CD1c-positive myeloid dendritic cell (primary cell): Measurements from ENCODE around the gene KIN.
A peak's percentile ranks its signal among the peaks of the same experiment; 100 is the strongest.
"Not testable (repeated sequence)": the region's sequence is repeated elsewhere in the genome, so short reads cannot be mapped to it uniquely, and the experiment has no call there.

ENCODE experiments used
- DNase-seq: peaks from one replicate; pipeline ENCODE4 v3.0.0-alpha.2; 2016; ENCODE audit errors: extremely low spot score

KIN gene

DNA sequence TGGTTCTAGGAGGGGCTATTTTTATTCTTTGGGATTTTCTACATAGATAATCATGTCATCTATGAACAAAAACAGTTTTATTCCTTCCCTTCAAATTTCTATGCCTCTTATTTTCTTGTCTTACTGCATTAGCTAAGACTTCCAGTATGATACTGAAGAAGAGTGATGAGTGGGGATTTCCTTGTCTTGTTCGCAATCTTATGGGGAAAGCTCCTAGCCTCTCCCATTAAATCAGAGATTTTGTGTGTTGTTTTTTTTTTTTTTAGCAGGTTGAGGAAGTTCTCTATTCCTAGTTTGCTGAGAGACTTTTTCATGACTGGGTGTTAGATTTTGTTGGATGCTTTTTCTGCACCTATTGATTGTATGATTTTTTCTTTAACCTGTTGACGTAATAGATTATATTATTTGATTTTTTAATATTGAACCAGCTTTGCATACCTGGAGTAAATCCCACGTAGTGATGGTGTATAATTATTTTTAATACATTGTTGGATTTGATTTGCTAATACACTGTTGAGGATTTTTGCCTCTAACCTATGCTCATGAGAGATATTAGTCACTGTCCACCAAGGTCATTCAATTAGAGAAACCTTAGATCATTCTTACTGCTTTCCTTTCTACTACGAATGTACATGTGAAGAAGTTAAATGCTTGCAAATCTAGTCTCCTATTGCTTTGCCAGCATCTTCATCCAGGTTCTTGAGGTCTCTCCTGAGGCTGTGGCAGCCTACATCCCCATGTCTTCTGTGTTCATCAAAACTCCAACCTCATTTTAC lies 6.6 kb upstream of the KIN start:
- no peak for DNase-seq

DNA sequence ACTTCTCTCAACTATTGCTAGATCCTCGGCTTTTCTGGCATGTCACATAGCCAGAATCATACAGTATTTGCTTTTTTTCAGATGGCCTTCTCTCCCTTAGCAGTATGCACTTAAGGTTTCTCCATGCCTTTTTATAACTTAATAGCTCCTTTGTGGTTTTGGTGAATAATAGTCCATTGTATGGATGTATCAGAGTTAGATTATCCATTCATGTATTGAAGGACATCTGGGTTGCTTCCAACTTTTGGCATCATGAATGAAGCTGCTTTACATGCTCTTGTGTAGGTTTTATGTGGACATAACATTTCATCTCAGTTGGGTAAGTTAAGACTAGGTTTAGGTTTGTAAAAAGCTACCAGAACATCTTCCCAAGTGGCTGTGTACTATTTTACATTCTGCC lies 4.7 kb upstream of the KIN start:
- DNase-seq = no peak

DNA sequence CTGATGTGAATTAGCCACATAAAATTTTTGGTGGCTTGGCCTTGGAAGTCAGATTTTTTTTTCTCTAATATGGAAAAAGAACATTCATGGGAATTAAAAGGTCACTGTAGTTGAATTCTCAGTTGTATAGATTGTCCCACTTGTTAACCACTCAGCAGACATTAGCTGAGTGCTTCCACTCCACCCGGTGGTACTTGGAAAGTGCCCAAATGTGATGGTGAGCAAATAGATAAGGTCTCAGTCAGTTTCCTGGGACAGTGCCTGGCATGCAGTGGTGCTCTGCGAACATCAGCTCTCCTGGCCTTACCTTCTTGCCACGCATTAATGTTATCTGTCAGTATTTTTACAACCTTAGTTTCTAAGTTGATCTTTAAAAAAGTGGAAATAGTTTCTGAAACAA lies 1.6 kb upstream of the KIN start:
- no peak for DNase-seq

DNA sequence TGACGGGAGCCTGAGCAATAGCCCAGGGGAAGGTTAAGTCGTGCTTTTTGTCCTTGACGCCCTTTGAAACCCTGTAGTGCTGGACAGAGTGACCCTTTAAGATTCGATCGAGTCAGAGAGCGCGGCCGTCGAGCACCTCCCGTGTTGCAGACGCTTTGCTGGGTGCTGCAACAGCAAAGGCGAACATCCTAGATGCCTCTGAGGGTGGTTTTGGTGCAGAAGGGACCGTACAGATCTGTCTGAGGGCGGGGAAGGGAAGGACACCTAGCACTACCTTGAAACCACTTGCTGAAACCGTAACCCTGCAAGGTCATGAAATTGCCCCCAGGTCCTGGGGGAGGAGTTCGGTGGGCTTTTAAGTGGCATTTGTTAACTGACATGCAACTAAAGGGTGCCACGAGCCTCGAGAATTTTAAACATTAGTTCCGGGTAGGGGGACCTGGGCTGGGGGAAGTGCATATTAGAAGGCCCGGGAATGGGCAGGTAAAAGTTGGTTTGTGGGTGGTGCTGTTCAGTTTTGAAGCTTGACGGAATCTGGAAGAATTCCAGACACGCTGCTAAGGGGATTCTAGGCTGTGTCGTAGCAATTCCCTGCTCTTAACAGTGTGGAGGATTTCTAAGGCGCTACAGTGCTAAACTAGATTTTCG lies 970 bp upstream of the KIN start:
- DNase-seq = no peak

- no peak for DNase-seq
These were observed 490 bp downstream of the KIN start for GRCh38 chr10:7787150-7787856.

- DNase-seq = peak; percentile 15
These were observed 1.4 kb downstream of the KIN start for GRCh38 chr10:7786430-7786829.

GRCh38 chr10:7782194-7782593 lies 5.6 kb downstream of the KIN start:
- not testable (repeated sequence) for DNase-seq

DNA sequence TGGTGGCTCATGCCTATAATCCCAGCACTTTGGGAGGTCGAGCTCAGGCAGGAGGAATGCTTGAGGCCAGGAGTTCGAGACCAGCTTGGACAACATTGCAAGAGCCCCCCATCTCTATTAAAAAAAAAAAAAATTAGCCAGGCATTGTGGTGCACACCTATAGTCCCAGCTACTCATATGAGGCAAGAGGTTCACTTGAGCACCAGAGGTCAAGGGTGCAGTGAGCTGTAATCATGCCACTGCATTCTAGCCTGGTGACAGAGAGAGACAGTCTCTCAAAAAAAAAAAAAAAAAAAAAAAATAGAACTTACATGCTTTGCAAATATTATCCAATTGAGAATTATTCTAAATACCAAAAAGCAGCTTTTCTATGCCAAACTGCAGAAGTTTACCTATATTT lies 11.0 kb downstream of the KIN start:
- no peak for DNase-seq

DNA sequence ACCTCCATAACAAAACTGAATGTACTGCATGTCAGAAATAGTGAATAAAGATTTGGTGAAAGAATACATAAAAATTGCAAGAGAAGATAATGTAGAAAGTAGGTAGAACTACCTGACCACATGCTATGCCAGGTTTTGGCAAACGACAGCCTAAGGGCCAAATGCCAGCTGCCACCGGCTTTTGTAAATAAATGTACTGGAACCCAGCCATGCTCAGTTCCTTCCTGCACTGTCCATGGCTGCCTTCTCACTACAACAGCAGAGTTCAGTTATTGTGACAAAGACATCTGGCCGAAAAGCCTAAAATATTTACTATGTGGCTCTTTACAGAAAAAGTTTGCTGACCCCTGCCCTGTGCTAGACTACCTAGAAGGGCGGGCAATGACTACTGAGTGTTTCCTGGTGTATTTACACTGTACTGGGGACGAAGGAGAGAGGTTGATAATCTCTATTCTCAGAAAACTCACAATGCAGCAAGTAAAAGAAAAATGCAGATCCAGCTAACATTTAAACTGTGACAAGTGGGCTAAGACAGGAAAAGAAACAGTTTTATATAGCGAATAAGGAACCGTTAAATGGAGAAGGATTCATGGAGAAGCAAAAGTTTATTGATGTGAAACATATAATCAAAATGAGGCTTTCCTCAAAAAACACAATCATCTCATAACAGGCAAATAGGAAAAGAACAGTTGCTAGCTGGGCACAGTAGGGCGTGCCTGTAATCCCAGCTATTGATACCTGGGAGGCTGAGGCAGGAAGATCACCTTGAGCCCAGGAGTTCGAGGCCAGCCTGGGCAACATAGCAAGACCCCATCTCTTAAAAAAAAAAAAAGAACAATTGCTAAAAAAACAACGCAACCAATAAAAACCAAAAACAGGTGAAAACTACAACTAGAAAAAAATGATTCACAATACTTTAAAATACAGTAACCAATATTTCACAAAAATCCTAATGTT lies 13.7 kb downstream of the KIN start:
- DNase-seq = no peak

GRCh38 chr10:7768417-7768816 lies 19.4 kb downstream of the KIN start:
- no peak for DNase-seq

DNA sequence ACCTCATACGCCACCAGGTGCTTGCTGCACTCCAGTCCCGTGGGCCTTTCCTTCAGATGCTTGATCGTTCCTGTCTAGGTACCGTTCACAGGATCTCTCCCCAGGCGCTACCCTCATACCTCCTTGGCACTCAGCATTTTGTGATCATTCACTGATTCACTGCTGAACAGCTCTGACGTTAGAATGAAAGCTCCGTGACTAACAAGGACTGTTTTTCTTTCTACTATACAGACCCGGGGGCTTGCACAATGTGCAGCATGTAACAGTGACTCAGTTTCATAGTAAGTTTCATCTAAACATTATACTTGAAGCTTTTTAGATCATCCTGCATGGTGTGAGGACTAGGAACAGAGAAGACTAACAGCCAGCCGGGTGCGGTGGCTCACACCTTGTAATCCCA lies 20.6 kb downstream of the KIN start:
- DNase-seq = no peak

DNA sequence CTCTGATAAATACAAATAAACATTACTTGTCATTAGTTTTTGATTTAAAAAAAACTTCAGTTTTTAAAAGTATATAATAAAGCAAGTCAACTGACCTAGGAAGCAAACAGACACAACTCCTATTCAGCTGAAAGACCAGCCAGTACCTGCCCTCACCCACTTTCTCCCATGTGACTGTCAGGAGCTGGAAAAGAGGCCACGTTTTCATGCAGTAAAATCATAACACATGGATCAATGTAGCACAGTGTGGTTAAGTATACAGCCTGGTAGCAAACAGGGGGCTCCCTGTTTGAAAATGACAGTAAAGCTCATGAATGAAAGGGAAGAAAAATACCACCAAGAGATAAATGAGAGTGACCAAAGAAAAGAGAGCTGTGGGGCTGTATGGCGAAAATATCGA lies 21.6 kb downstream of the KIN start:
- no peak for DNase-seq

DNA sequence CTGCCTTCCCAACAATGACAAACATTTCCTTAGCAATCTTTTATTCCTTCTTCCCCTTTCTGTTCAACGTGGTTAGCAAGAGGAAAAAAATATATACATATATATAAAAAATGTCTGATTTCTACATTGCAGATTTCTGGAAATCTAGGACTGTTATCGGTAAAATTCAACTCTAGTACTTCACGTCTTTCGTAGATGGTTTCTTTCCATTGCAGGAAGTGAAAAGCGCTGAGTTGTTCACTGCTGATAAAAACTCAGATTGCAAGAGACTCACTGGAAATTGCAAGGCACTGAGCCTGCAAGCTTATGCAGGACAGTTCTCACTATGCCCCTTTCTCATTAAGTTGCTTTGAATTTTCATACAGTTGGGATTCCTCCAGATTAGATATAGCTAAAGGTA lies 23.9 kb downstream of the KIN start:
- DNase-seq = no peak

DNA sequence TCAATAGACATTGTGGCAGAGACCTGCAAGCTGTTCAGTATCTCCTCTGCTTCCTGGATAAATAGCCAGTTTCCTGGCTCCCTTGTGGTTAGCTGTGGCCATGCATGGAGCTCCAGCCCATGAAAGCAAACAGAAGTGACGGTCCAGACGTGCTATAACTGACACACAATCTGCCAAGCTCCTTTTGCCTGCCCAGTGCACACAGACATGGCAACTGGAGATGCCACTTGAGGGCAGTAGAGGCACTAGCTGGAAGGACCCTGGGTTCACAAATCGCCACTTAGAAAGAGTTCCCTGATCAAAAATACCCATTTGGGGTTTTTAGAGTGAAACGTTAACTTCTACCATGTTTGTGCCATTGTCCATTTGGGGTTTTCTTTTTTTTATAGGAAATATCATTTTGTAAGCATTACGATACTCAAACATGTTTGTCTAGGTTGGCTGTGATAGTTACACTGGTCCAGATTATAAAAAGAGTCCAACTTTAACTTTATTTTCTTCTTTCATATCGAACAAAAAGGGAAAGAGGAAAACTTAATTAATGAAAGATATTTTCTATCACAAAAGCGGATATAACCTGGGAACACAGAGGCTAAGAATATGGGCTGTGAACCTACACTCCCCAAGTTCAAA lies 31.3 kb downstream of the KIN start:
- DNase-seq = no peak

GRCh38 chr10:7755103-7755502 lies 32.7 kb downstream of the KIN start:
- no peak for DNase-seq

DNA sequence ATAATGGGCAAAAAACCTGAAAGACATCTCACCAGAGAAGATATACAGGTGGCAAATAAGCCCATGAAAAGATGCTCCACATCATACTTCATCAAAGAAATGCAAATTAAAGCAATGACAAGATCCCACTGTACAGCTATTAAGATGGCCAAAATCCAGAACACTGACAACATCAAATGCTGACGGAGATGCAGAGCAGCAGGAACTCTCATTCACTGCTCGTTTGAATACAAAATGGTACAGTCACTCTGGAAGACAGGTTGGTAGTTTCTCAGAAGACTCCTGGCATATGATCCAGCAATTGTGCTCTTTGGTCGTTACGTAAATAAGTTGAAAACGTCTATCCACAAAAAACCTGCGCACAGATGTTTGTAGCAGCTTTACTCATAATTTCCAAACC lies 35.5 kb downstream of the KIN start:
- DNase-seq = no peak

DNA sequence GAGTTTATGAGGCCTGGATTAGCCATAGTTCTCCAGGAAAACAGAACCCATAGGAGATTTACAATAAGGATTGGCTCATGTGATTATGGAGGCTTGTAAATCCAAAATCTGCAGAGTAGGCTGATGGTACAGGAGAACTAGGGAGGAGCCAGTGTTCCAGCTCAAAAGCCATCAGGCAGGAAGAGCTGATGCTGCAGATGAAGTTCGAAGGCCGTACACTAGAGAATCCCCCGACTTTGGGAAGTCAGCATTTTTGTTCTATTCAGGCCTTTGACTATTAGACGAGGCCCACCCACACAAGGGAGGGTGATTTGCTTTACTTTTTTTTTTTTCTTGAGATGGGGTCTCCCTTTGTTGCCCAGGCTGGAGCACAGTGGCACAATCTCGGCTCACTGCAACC lies 37.6 kb downstream of the KIN start:
- DNase-seq = no peak

DNA sequence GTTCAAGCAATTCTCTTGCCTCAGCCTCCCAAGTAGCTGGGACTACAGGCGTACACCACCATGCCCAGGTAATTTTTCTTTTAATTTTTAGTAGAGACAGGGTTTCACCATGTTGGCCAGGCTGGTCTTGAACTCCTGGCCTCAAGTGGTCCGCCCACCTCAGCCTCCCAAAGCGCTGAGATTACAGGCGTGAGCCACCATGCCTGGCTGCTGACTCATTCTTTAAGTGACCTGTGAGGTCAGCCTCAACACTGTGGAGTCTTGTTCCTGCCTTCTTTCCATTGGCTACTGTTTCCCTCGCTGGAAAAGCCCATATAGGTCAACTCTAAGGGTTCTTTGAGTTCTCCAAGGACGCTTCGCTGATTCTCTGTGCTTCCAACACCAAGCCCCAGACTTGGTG lies 39.2 kb downstream of the KIN start:
- not testable (repeated sequence) for DNase-seq

- no peak for DNase-seq
These were observed 43.5 kb downstream of the KIN start for GRCh38 chr10:7744307-7744706.

GRCh38 chr10:7738536-7739407 lies 49.0 kb downstream of the KIN start:
- no peak for DNase-seq
